Stimulated activated CD4-positive, alpha-beta T cell treated with anti-CD3 and anti-CD28 coated beads, Interleukin-1b, Interleukin-23, amount 100 ng/mL, for 48 hours (primary cell): ENCODE data around the gene TCERG1L.

ENCODE experiments used
- DNase-seq: peaks from one replicate; pipeline ENCODE4 v3.0.0-alpha.2; 2020

The TCERG1L gene

DNA sequence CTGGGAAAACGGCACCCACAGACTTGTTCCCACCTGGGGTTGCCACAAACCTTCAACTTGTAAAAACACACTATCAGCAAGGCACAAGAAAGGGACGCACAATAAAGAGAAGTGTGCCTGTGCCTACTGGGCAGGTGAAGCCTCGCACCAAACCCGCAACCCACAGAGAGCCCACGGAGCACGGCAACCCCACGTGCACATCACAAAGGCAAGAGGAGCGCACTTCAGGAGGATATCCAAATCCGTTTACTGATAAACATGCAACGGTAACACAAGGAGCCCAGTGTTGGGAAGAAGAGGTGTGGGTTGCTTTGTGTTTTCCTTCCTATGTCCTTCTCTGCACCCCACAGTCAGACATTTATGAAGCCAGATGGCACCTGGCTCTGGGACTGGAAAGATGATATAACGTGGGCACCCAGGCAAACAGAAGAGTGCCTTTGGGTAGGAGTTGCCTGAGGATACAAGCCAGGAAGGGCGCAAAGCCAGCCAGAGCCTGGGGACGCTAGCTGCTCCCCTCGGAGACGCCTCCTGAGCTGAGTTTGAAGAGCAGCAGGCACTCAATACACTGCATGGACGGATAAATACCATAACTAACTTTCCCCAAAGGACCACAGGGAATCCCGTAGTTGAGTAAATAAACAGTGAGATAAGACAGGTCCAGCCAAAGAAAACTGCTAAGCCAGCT is 41.6 kb downstream of the TCERG1L start:
- DNase-seq, result no peak

DNA sequence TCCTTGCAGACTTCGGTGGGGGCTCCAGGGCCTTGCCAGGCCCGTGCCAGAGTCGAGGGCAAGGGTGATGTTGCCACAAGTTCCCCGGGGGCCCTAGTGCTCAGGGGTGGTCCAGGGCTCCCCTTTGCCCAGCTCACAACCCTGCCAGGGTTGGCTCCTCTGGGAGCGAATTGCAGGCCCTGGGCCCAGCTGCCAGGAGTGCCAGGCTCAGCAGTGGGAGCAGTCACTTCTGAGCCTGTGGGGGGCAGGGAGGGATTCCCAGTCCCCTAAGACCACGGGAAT is 43.8 kb downstream of the TCERG1L start:
- DNase-seq, result no peak

DNA sequence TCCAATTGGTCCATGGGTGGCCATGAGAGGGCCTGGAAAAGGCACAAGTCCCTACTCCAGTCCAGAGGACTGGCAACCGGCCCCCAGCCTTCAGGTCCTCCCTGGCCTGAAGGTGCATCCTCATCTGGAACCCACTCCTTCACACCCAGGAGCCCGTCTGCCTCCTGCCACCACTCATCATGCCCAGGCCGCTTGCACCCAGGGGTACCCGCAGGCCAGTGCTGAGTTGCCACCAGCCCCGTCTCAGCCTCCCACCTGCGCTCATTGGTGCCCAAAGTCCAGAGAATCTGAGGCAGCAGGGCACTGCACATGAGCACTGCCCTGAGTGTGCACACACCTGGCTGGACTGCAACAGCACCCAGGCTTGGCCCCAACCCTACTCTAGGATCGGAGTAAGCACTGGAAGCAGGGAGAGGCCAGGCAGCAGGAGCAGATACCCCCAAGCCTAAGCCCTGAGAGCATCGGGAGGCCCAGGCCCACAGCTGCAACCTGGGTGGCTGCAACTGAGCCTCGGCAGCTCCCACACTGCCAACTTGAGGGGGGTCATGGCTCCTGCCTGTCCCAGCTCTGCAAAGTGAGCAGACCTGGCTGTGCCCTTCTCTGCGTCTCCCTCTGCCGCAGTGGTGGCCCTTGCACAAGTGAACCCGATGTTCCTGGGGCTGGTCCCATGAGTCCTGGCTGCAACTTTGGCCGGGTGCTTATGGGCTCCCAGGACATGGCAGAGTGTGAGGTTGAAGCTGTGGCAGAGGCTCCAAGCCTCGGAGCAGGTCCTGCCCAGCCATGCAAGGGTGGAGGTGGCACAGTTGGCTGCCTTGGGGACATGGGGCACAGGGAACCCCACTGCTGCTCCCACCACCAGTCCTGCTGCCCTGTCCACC is 44.3 kb downstream of the TCERG1L start:
- no peak for DNase-seq

DNA sequence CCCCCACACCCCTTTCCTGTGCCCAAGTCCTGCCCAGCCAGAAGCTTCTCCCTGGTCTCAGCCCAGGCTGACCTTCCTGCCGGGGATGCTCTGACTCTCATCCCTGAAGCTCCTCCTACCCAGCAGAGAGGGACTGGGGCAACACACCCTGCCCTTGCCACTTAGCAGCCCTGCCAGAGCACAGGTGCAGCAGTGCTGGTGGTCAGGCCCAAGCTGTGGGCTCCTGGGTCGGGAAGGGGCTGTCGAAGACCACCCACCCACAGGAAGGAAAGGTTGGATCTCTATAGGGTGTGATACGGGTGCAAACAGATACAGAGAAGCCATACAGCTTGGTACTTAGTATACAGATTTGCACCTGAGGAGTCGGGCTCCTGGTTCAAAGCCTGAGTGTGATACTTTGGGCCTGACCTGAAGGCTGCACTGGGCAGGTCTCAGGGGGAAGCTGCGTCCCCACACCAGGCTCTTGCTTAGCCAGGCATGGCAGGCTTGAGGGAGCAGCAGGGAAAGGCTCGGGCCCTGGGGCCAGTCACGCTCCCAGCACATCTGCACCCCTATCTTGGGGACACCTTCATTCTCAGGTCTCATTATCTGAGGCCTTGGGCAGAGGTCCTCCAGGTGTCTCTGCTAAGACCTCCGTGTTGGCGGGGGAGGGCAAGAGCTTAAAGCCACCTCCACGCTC is 47.3 kb downstream of the TCERG1L start:
- DNase-seq, result no peak

DNA sequence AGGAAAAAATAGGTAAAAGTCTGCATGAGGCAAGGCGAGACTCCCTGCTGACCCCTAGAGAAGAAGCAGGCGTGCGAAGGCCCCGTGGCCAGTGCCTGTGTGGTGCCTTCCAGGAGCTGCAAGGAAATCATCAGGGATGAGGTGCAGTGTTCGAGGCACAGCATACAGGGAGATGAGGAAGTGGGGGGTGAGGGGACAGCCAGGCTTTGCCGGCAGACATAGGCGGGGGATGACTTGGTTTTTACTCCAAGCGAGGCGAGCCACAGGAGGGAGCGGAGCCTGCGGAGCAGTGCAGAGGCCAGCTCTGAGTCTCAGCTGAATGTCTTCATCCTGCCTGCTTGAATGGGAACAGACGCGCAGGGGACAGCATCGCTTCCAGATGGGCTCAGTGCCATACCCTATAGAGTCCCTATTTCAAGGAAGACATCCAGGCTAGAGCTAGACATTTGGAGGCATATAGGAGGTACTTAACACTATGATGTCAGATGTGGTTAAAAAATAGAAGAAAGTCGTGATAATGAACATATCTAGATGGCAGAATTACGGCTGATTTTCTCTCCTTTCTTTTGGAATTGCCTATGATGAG is 49.5 kb downstream of the TCERG1L start:
- no peak for DNase-seq

DNA sequence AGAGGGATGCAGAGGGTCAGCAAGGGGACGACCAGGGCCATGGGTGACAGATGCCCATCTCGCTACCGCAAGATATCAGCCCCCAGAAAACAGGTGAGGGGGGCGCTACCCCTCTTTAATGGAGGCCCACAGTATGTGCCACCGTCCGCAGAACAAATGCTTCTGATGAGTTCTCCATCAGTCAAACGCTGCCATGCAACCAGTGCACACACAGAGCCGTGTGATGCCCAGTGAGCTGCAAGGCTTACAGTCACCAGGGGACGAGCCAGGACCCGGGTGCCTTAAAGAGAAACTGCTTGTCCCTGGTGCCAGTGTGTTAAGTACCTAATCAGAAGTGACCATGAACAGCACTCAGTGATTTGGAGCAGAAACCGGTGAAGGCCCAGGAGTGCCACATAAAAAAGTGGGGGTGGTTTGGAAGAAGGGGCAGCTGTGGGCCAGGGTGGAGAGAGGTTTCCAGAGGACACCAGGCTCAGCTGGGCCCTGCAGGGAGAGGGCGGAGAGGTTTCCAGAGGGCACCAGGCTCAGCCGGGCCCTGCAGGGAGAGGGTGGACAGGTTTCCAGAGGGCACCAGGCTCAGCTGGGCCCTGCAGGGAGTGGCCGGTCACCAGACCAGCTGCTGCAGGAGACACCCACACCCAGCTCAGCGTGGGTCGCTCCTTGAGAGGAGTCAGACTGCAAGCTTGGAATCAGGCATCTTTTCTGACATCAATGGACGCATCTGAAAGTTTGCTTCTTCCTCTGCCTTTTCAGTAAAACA is 50.9 kb downstream of the TCERG1L start:
- DNase-seq, result no peak

DNA sequence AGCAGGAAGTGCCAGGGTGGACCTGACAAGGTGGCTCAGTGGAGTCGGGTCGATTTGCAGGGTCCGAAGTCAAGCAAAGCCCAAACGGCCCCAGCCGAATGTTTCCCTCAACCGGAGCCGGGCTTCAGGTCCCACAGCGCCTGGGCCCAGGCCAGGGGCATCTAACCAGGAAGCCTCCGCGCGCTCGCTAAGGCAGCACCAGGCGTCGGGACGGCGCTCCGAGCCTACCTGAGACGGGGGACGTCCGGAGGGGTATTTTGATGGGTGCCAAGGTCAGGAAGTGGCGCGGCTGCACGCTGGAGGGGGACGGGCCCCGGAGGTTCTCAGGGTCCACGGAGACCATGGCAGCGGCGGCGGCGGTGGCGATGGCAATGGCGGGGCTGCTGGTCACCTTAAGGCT is 51.5 kb downstream of the TCERG1L start:
- no peak for DNase-seq

DNA sequence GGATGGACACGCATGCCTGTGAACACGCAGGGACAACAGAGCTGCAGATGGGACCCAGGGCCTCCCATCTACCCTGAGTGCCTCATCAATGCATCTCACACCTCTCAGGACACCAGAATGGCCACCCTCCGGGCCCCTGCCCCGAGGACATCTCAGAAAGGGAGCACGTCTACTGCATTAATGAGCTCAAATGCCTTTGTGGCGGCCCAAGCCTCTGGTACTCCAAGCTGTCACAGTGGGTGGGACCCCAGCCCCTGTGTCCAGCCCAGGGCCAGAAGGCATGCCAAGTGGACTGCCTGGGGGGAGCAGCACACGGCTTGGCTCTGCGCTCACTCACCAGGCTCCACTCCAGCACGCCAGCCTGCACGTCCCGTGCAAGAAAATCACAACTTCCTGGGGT is 52.0 kb downstream of the TCERG1L start:
- DNase-seq, result no peak

DNA sequence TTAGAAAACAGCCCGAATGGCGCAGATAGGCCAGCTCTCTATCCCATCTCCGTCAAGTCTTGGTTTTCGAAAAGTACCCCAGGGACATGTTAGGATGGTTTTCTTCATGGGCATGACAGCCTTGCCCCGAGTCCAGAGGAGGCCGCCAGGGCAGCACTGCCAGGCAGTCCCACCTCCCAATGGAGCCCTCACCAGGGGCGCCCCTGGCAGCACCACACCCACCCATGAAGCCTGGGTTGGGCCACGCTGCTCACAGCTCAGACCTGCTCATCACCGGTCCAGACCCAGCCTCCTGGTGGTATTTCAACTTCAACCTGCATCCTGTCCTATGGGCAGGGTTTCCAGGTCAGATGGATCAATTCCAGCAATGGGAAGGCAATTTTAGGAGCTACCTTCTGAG is 53.3 kb downstream of the TCERG1L start:
- no peak for DNase-seq

DNA sequence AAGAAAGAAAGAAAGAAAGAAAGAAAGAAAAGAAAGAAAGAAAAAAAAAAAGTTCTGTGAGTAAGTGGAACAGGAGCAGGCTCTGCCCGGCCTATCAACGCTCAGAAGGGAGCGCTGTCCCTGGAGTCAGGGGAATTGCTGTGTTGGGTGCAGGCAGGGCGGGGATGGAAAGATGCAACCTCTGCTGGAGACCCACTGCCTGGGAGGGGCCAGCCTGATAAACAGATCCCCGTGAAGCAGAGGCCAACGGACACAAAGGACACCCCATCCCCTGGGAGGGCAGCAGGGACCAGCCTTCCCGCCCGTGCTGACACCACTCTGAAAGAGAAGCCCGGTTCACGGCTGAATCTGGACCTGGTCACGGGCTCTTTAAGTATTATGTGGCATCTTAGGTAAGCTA is 54.5 kb downstream of the TCERG1L start:
- DNase-seq, result no peak

DNA sequence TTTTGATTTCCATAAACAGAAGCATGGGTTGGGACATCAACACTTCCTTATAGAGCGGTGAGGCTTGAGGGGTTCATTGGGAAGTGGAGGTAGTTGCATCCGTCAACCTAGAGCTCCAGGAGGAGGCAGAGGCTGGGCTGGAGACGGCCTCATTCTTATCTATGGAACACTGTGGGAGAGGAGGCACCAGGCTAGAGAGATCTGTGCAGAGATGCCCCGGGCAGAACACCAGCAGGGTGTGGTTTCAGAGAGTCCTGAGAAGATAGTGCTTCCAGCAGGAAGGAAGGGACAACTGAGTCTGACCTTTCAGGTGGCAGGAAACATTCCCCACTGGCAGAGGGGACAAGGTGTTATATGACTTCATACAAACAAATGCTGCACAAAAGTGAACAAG is 56.7 kb downstream of the TCERG1L start:
- DNase-seq, result no peak

DNA sequence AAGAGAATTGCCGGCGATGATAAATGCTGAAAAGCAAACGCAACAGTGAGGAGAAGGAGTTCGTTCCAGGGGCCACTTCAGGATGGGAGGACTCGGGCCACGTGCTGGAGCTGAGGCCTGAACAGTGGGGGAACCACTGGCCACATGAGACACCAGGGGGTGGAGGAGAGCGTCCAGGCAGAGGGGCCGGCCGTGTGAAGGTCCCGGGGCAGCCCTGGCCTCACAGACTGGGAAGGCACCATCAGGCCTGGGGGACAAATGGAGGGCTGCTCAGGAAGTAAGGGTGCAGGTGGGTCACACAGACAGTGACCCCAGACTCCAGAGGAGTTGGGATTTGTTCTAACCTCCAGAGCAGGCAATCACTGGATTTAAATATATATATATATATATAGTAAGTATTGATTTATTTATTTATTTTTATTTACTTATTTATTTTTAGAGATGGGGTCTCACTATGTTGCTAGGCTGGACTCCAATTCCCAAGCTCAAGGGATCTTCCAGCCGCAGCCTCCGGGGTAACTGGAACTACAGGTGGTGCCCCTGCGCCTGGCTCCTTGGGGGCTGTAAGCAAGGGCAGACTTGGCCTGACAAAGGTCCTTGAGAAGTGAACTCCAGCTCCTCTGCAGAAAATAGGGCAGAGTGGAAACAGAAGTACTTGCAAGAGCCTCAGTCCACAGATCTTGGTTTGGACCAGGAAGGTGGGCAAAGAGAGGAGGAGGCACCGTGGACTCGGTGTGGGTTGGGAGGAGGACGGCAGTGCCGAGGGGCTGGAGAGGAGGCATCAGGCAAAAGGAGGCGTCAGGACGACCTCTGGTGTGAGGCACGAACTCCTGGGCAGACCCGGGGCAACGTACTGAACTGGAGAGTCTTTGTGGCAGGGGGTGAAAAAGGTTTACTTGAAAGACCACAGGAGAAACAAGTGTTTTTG is 57.3 kb downstream of the TCERG1L start:
- no peak for DNase-seq

DNA sequence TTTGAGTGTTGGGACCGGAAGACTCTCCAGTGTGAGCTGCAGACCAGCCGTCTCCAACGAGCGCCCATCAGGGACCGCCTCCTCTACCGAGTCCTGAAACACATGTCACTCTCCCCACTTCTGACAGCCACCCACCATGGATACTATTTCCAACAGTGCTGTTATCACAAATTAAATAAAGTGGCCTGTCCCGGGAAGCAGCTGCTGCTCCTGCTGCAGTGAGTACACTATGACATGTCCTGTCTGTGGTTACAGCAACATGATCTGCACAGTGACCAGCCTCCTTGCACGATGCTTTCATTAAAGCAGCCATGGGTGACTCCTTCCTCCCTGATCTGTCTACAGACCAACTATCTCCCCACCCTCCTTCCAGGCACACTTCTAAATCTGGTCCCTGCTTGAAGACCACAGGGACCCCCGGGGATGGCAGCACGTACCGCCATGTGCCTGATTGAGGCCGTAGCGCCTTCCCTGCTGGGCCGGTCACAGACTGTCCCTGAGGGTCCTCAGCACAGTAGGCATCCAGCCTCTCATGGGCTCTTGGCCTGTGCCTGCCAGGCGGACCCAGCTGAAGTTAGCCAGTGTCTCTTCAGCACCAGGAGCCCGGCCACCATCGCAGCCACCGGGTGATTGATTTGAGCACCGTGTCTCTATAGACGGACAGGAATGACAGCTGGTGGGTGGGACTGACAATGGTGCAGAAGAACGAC is 58.8 kb downstream of the TCERG1L start:
- DNase-seq, result no peak

DNA sequence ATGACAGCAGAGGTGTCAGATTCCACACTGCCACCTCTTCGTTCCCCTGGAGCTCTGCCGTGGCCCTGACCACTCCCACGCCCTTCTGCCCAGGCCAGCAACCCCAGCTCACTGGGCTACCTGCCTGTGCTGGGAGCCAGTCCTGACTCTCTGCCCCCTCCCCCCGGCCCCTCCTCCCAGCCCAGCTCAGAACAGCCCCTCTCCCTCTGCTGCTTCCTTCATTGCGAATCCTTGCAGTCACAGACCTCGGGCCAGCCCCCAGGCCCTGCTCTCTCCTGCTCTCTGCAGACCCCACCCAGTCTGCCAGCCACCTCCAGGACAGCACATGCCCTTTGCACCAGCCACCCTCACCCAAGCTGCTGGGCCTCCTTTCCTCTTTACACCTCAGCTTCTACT is 60.4 kb downstream of the TCERG1L start:
- DNase-seq, result no peak

DNA sequence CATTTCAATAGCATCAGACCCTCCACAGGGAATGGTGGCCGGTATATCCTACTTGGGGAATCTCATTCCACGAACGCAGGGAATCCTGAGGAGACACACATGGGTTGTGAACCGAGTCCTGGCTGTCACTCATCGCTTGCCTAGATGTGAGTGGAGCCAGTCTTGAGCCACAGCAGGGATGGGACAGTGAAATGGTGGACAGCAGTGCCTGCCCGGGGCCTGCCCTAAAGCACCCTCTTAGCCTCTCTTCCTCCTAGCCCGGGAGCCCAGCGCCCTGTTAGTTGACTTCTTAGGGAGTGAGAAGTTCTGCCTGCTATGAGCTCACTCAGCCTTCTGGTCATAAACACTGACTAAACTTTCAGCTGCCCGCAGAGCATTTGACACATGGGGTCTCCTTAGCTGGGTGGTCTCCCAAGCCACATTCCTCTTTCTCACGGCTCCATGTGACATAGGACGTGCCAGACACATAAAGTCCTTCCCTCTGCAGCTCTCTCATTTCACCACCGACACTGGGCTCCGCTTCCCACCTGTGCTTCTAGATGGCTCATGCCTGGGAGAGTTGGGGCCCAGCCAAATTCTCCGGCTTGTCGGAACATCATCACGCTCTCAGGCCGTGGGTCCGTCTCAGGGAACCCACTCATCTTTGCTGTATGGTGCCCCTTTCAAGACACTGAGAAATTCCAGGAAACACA is 60.9 kb downstream of the TCERG1L start:
- DNase-seq, result no peak

DNA sequence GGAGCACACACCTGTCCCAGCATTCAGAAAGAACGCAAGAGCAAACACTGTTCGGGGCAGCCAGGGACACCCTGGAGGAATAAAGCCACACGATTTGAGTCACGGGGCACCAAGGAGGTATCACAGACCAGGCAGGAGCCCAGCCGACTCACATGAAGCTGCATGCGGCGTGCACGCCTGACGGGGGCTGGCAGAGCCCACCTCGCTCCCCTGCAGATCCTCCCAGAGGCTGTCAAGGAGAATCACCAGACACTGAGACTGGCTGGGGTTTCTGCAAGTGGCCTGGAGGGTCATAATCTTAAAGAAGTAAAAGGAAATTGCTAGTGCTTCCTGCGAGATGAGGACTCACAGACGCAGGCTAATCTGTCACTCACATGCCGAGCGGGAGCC is 61.6 kb downstream of the TCERG1L start:
- DNase-seq, result no peak

DNA sequence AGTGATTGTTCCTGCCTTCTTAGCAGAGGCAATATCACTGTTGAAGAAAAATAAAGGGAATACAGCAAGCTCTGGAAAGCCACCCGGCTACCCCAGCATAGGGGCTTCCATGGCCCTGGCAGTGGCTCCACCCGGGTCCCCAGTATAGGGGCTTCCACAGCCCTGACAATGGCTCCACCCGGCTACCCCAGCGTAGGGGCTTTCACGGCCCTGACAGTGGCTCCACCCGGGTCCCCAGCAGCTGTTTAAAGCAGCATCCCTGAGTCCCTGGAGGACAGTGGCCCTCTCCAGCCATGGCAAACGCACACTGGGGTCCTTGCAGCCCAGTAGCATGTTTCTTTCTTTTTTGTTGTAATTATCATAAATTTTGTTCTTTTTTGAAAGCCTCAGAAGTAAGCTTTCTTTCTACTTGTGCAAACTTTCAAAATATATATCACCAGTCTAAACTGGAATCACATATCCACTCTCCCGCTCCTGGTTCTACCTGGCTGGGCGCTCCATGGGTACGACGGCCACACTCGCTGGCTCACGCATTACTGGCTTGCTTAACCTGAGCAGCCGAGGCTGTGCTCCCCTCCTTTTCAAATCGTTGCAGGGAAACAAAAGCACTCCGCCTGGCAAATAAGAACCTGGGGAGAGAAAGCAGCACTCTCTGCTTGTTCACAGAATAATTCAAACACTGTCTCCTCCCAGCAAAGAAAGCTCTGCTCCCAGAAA is 62.1 kb downstream of the TCERG1L start:
- no peak for DNase-seq

DNA sequence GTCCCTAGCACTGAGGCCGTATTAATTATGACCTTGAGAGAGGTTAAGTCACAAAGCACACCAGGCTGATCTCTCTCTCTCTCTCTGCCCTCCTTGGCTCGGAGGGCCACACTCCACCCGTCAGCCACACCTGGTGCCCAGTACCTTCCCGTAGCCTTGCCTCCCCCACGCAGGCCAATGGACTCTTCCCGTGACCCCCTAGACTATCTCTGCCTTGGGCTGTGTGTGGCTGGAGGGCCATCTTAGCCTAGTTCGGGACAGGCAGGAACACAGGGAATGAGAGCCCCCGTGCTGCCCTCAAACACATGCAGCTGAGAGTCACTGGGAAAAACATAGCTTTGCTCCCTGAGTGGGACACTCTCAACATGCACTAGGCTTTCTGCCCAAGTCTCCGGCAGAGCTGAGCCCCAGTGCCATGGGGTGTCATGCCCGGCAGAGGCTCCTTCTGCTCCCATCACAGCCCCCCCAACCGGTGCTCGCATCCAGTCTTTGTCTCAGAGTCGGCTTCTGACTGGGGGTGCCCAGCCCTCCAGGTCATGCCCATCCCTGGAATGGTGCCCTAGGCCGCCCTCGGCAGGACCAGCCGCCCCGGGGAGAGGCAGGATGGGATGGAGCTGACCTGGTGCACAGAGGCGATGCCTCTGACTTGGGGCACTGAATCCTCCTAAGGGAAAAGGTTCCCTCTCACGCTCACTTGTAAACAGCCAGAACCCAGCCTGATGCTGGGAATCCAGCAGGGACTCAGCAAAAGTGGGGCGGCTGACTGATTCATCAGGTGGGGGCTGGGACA is 63.0 kb downstream of the TCERG1L start:
- DNase-seq, result no peak

DNA sequence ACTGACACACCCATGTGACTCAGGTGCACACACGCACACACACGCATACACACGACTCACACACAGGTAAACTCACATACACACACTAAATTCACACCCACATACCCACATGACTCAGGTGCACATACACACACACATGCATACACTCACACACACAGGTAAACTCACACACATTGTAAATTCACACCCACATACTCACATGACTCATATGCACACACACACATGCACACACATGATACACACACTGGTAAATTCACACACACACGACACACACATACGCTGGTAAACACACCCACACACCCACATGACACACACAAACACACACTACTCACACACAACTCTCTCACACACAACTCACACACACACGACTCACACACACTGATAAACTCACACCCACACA is 63.6 kb downstream of the TCERG1L start:
- DNase-seq, result no peak
